HUES6 (cell line): ENCODE results near the gene DAZAP1.

Experiments
- H3K27ac ChIP-seq: 2 replicates; pipeline ENCODE4 v1.7.0; 2013; ENCODE audit warnings: low read depth, mild to moderate bottlenecking, low read length, inconsistent platforms
- H3K27me3 ChIP-seq: 2 replicates; pipeline ENCODE4 v1.6.1; 2013; ENCODE audit warnings: low read length; ENCODE audit not compliant: control insufficient read depth, insufficient read depth
- H3K36me3 ChIP-seq: 2 replicates; pipeline ENCODE4 v1.6.1; 2013; ENCODE audit warnings: low read length; ENCODE audit not compliant: control insufficient read depth, insufficient read depth
- H3K4me1 ChIP-seq: 2 replicates; pipeline ENCODE4 v1.6.1; 2013; ENCODE audit warnings: low read length; ENCODE audit not compliant: control insufficient read depth, insufficient read depth
- H3K4me3 ChIP-seq: 2 replicates; pipeline ENCODE4 v1.5.1; 2013; ENCODE audit warnings: low read depth, low read length
- H3K9ac ChIP-seq: one replicate; pipeline ENCODE4 v1.6.1; 2013; ENCODE audit warnings: mild to moderate bottlenecking, low read length
- H3K9me3 ChIP-seq: 2 replicates; pipeline ENCODE4 v1.6.1; 2013; ENCODE audit warnings: low read depth, low read length; ENCODE audit not compliant: control insufficient read depth, insufficient read depth

DAZAP1 gene

GRCh38 chr19:1483979-1484428 lies 76.6 kb downstream of the DAZAP1 start:
- no peaks in the 10 kb centered on the region for H3K27me3 ChIP-seq
- H3K9me3 ChIP-seq, result no peaks in the 10 kb centered on the region
- H3K27ac ChIP-seq, result no peak overlapping the region
- no peaks in the 10 kb centered on the region for H3K4me1 ChIP-seq
- no peaks in the 10 kb centered on the region for H3K36me3 ChIP-seq
- no peak overlapping the region for H3K4me3 ChIP-seq
- no peak overlapping the region for H3K9ac ChIP-seq
